Neural cell (in vitro differentiated cells): ENCODE measurements around the gene ACR. TPM values are rescaled to one million over a fixed set of nuclear protein-coding genes. Genes with fewer than 3 reads are reported as not detected.

Source experiments
- H2AFZ ChIP-seq: fragments of 200-600, 300-800 bp; sonication (generic), shearing (Covaris generic); 2 replicates; pipeline ENCODE4 v1.6.0; 2014; ENCODE audit warnings: low read depth, mild to moderate bottlenecking, antibody characterized with exemption, low read length, moderate library complexity
- H3F3A ChIP-seq: fragments of 200-600 bp; shearing (Covaris generic); 2 replicates; pipeline ENCODE4 v1.6.1; 2016; ENCODE audit warnings: mild to moderate bottlenecking, moderate library complexity, mixed read lengths, antibody characterized with exemption, low read length; ENCODE audit not compliant: insufficient read depth, poor library complexity, severe bottlenecking
- H3K27ac ChIP-seq: fragments of 200-600, 300-800 bp; sonication (generic), shearing (Covaris generic); 2 replicates; pipeline ENCODE4 v1.5.1; 2014; ENCODE audit warnings: mild to moderate bottlenecking, low read length, moderate library complexity
- H3K27me3 ChIP-seq: fragments of 300-800, 200-600 bp; sonication (generic), shearing (Covaris generic); 2 replicates; pipeline ENCODE4 v1.6.0; 2014; ENCODE audit warnings: mild to moderate bottlenecking, low read depth, low read length, moderate library complexity; ENCODE audit not compliant: insufficient read depth
- H3K36me3 ChIP-seq: fragments of 300-800, 200-600 bp; sonication (generic), shearing (Covaris generic); 2 replicates; pipeline ENCODE4 v1.5.1; 2014; ENCODE audit warnings: mild to moderate bottlenecking, antibody characterized with exemption, low read length, moderate library complexity; ENCODE audit not compliant: insufficient read depth
- H3K4me2 ChIP-seq: fragments of 300-800, 200-600 bp; sonication (generic), shearing (Covaris generic); 2 replicates; pipeline ENCODE4 v1.6.0; 2014; ENCODE audit warnings: mild to moderate bottlenecking, low read length
- H3K4me3 ChIP-seq: fragments of 300-800, 200-600 bp; sonication (generic), shearing (Covaris generic); 2 replicates; pipeline ENCODE4 v1.5.1; 2014; ENCODE audit warnings: mild to moderate bottlenecking, low read length, moderate library complexity
- H3K79me2 ChIP-seq: fragments of 200-600 bp; shearing (Covaris generic); replicated peaks from 2 replicates; pipeline ENCODE4 v1.6.0; 2014; ENCODE audit warnings: mild to moderate bottlenecking, low read length, moderate library complexity; ENCODE audit not compliant: insufficient read depth
- H3K9ac ChIP-seq: fragments of 300-800, 200-600 bp; sonication (generic), shearing (Covaris generic); 2 replicates; pipeline ENCODE4 v1.6.1; 2016; ENCODE audit warnings: mild to moderate bottlenecking, low read length, mixed read lengths
- H3K9me2 ChIP-seq: fragments of 200-600 bp; shearing (Covaris generic); 2 replicates; pipeline ENCODE4 v1.6.1; 2016; ENCODE audit warnings: mild to moderate bottlenecking, low read length, mixed read lengths; ENCODE audit not compliant: insufficient read depth
- H3K9me3 ChIP-seq: fragments of 200-600, 300-800 bp; sonication (generic), shearing (Covaris generic); 2 replicates; pipeline ENCODE4 v1.6.1; 2016; ENCODE audit warnings: mild to moderate bottlenecking, mixed run types, low read length, moderate library complexity, mixed read lengths
- H4K20me1 ChIP-seq: fragments of 200-600 bp; shearing (Covaris generic); 2 replicates; pipeline ENCODE4 v1.6.1; 2016; ENCODE audit warnings: mild to moderate bottlenecking, mixed run types; ENCODE audit not compliant: insufficient read depth
- EP300 ChIP-seq: fragments of 450-650 bp; conservative IDR thresholded peaks from 2 replicates; pipeline ENCODE4 v1.6.1; 2014; ENCODE audit warnings: antibody characterized with exemption, mild to moderate bottlenecking, moderate library complexity; ENCODE audit not compliant: poor library complexity, severe bottlenecking
- EZH2 ChIP-seq: fragments of 200-600, 300-800 bp; shearing (Covaris generic), sonication (generic); IDR thresholded peaks from 2 replicates; pipeline ENCODE4 v1.6.1; 2014; ENCODE audit warnings: antibody characterized with exemption, low read length, borderline replicate concordance, mild to moderate bottlenecking; ENCODE audit not compliant: insufficient read depth, poor library complexity, severe bottlenecking
- MXI1 ChIP-seq: fragments of 450-650 bp; conservative IDR thresholded peaks from 2 replicates; pipeline ENCODE4 v1.6.1; 2014; ENCODE audit warnings: antibody characterized with exemption, mild to moderate bottlenecking; ENCODE audit not compliant: poor library complexity, severe bottlenecking
- POLR2AphosphoS5 ChIP-seq: IDR thresholded peaks from 2 replicates; pipeline ENCODE4 v1.6.1; 2012
- RAD21 ChIP-seq: fragments of 450-650 bp; conservative IDR thresholded peaks from 2 replicates; pipeline ENCODE4 v1.6.1; 2014; ENCODE audit warnings: antibody characterized with exemption, mild to moderate bottlenecking, moderate library complexity
- REST ChIP-seq: IDR thresholded peaks from 2 replicates; pipeline ENCODE4 v1.6.1; 2012; ENCODE audit warnings: borderline replicate concordance
- SMC3 ChIP-seq: fragments of 450-650 bp; conservative IDR thresholded peaks from 2 replicates; pipeline ENCODE4 v1.6.1; 2014; ENCODE audit warnings: antibody characterized with exemption, mild to moderate bottlenecking, moderate library complexity; ENCODE audit not compliant: poor library complexity
- TAF1 ChIP-seq: IDR thresholded peaks from 2 replicates; pipeline ENCODE4 v1.6.1; 2012; ENCODE audit warnings: low read depth
- polyA minus RNA-seq: library from RNA; depleted of rRNA, polyadenylated mRNA; stranded (reverse); fragments of >200 nt; gene quantifications from 2 replicates; pipeline ENCODE4 v1.2.3, GENCODE V29; 2014
- polyA plus RNA-seq: library from polyadenylated mRNA; depleted of rRNA; stranded (reverse); fragments of >200 nt; gene quantifications from 2 replicates; pipeline ENCODE4 v1.2.3, GENCODE V29; 2014
- TF ChIP-seq, protein P1 (sequence below): fragments of 450-650 bp; IDR thresholded peaks from 2 replicates; pipeline ENCODE4 v1.5.1; 2014; ENCODE audit warnings: antibody characterized with exemption, mild to moderate bottlenecking, moderate library complexity; ENCODE audit not compliant: poor library complexity, severe bottlenecking

The ACR gene
- polyA plus RNA-seq (not detected in 2 replicates), polyA minus RNA-seq (not detected in 2 replicates)

GRCh38 chr22:50737728-50738648 is at the start of gene ACR:
TSS of gene ACR (plus strand) at chr22:50738204. CDS start at chr22:50738236, 32 bp downstream.
- Histone ChIP-seq H3K9ac (no peak within 1 kb of the TSS), H3F3A (no peaks in the 10 kb centered on the region), H3K4me3 (no peak within 1 kb of the TSS), H3K36me3 (no peaks in the 10 kb centered on the region), H2AFZ (no peak within 1 kb of the TSS), H3K4me2 (no peak within 1 kb of the TSS), H3K79me2 (no peaks in the 10 kb centered on the region), H3K9me3 (no peaks in the 10 kb centered on the region), H3K9me2 (no peaks in the 10 kb centered on the region), H3K27ac (no peak within 1 kb of the TSS), H3K27me3 (no peaks in the 10 kb centered on the region), H4K20me1 (no peaks in the 10 kb centered on the region)
- TF ChIP-seq, protein P1, sequence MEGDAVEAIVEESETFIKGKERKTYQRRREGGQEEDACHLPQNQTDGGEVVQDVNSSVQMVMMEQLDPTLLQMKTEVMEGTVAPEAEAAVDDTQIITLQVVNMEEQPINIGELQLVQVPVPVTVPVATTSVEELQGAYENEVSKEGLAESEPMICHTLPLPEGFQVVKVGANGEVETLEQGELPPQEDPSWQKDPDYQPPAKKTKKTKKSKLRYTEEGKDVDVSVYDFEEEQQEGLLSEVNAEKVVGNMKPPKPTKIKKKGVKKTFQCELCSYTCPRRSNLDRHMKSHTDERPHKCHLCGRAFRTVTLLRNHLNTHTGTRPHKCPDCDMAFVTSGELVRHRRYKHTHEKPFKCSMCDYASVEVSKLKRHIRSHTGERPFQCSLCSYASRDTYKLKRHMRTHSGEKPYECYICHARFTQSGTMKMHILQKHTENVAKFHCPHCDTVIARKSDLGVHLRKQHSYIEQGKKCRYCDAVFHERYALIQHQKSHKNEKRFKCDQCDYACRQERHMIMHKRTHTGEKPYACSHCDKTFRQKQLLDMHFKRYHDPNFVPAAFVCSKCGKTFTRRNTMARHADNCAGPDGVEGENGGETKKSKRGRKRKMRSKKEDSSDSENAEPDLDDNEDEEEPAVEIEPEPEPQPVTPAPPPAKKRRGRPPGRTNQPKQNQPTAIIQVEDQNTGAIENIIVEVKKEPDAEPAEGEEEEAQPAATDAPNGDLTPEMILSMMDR: no peak
- TF ChIP-seq SMC3 (no peak), EZH2 (no peak), EP300 (no peak), MXI1 (no peak), RAD21 (no peak), REST (no peak), TAF1 (no peak), POLR2AphosphoS5 (no peak)

GRCh38 chr22:50688448-50688847 is 49.6 kb upstream of the ACR start:
- H3K9me2 ChIP-seq: no peaks in the 10 kb centered on the region
- TF ChIP-seq EP300: no peak
- no peak for TF ChIP-seq SMC3
- TF ChIP-seq TAF1: no peak
- no peak for TF ChIP-seq POLR2AphosphoS5
- TF ChIP-seq REST: no peak
- TF ChIP-seq, protein P1: no peak
- no peak for TF ChIP-seq RAD21
- no peak for TF ChIP-seq MXI1
- no peak for TF ChIP-seq EZH2
- no peaks in the 10 kb centered on the region for H3K9me3 ChIP-seq

More at GRCh38 chr22:50688448-50688847, 49.6 kb upstream of the ACR start:
- no peak overlapping the region for H3K4me3 ChIP-seq
- H2AFZ ChIP-seq: no peak overlapping the region
- H4K20me1 ChIP-seq: no peaks in the 10 kb centered on the region
- H3K9ac ChIP-seq: no peak overlapping the region
- no peaks in the 10 kb centered on the region for H3K27me3 ChIP-seq
- H3K4me2 ChIP-seq: no peak overlapping the region
- no peaks in the 10 kb centered on the region for H3F3A ChIP-seq
- no peaks in the 10 kb centered on the region for H3K79me2 ChIP-seq
- H3K27ac ChIP-seq: no peak overlapping the region
- no peaks in the 10 kb centered on the region for H3K36me3 ChIP-seq
